Keratinocyte (primary cell): ENCODE results near the gene POU2F2. TPM values are rescaled to one million over a fixed set of nuclear protein-coding genes. Genes with fewer than 3 reads are reported as not detected.

Source experiments
- DNase-seq: peaks from one replicate; pipeline ENCODE4 v3.0.0-alpha.2; 2011; ENCODE audit warnings: low read depth, missing footprints, low spot score
- FAIRE-seq: peaks from 2 replicates; lab custom pipeline; 2011; peaks lifted over from hg19 to GRCh38; lab: Jason Lieb, UNC
- H2AFZ ChIP-seq: 2 replicates; pipeline ENCODE4 v1.6.0; 2012; ENCODE audit warnings: low read length, control low read depth, inconsistent platforms; ENCODE audit not compliant: control insufficient read depth
- H3K27ac ChIP-seq: 2 replicates; pipeline ENCODE4 v1.5.1; 2011; ENCODE audit warnings: low read length; ENCODE audit not compliant: control insufficient read depth, insufficient read depth
- H3K27me3 ChIP-seq: 3 replicates; pipeline ENCODE4 v1.6.0; 2011; ENCODE audit warnings: low read length; ENCODE audit not compliant: control insufficient read depth, insufficient read depth; ENCODE audit errors: extremely low read depth
- H3K36me3 ChIP-seq, 2 experiments: 2 replicates in 1 of 2; 3 replicates in 1 of 2; pipeline ENCODE4 v1.5.1; 2011; ENCODE audit warnings: low read length in 2 of 2, mild to moderate bottlenecking in 1 of 2; ENCODE audit not compliant: control insufficient read depth in 2 of 2, insufficient read depth in 2 of 2; ENCODE audit errors: extremely low read depth in 1 of 2
- H3K4me1 ChIP-seq: 3 replicates; pipeline ENCODE4 v1.5.1; 2011; ENCODE audit warnings: low read length; ENCODE audit not compliant: control insufficient read depth, insufficient read depth; ENCODE audit errors: extremely low read depth
- H3K4me2 ChIP-seq: 3 replicates; pipeline ENCODE4 v1.6.0; 2011; ENCODE audit warnings: low read depth, low read length; ENCODE audit not compliant: control insufficient read depth, insufficient read depth; ENCODE audit errors: extremely low read depth
- H3K4me3 ChIP-seq, 3 experiments: fragments of 200-600 bp in 1 of 3; sonication (generic) in 1 of 3; 2 replicates in 2 of 3; 3 replicates in 1 of 3; pipeline ENCODE4 v1.5.1; 2011 to 2016; ENCODE audit warnings: low read length in 3 of 3, mild to moderate bottlenecking in 3 of 3, control low read depth in 2 of 3, inconsistent platforms in 1 of 3, low read depth in 1 of 3, mixed read lengths in 1 of 3, mixed run types in 1 of 3, moderate library complexity in 1 of 3; ENCODE audit not compliant: control insufficient read depth in 2 of 3, insufficient read depth in 2 of 3; ENCODE audit errors: extremely low read depth in 1 of 3
- H3K79me2 ChIP-seq: 2 replicates; pipeline ENCODE4 v1.6.0; 2012; ENCODE audit warnings: low read length; ENCODE audit not compliant: control insufficient read depth, insufficient read depth
- H3K9ac ChIP-seq: 3 replicates; pipeline ENCODE4 v1.6.0; 2011; ENCODE audit warnings: low read length; ENCODE audit not compliant: control insufficient read depth, insufficient read depth; ENCODE audit errors: extremely low read depth
- H3K9me1 ChIP-seq: 3 replicates; pipeline ENCODE4 v1.6.0; 2011; ENCODE audit warnings: low read length; ENCODE audit not compliant: control insufficient read depth, insufficient read depth; ENCODE audit errors: extremely low read depth
- H3K9me3 ChIP-seq: 2 replicates; pipeline ENCODE4 v1.5.1; 2012; ENCODE audit warnings: low read depth, low read length; ENCODE audit not compliant: control insufficient read depth
- H4K20me1 ChIP-seq: 3 replicates; pipeline ENCODE4 v1.6.0; 2011; ENCODE audit warnings: low read length; ENCODE audit not compliant: control insufficient read depth, insufficient read depth; ENCODE audit errors: extremely low read depth
- EZH2 ChIP-seq: IDR thresholded peaks from one replicate; pipeline ENCODE4 v1.6.1; 2012; ENCODE audit warnings: inconsistent platforms, mild to moderate bottlenecking, low read length, moderate library complexity
- dilution Hi-C: fragments of 300-500 bp; cut with MboI; formaldehyde crosslinking; loops from one replicate; pipeline ENCODE4 v1.7.0; 2020; ENCODE audit warnings: low sequenced_read_pairs; ENCODE audit not compliant: extremely low pct_ligation_motif_present
- polyA plus RNA-seq, 5 experiments: library from polyadenylated mRNA; depleted of rRNA in 3 of 5; stranded (reverse) in 3 of 5; stranded (forward) in 1 of 5; unstranded in 1 of 5; fragments of >200 nt; gene quantifications; 1 replicate in 1 of 5; 2 replicates in 3 of 5; 3 replicates in 1 of 5; pipeline versions ENCODE4 v1.2.1 to v1.2.3, GENCODE V29; 2011 to 2012; ENCODE audit warnings: missing spikeins in 2 of 5, low read depth in 1 of 5, low replicate concordance in 1 of 5
- TF ChIP-seq, protein P1 (sequence below), 3 experiments: IDR thresholded peaks in 1 of 3; conservative IDR thresholded peaks in 1 of 3; optimal IDR thresholded peaks in 1 of 3; 2 replicates in 2 of 3; 3 replicates in 1 of 3; pipeline versions ENCODE3 to v1.5.1; 2011; ENCODE audit warnings: low read length in 3 of 3, mild to moderate bottlenecking in 3 of 3, moderate library complexity in 2 of 3, control low read depth in 1 of 3, inconsistent platforms in 1 of 3; ENCODE audit not compliant: insufficient read depth in 2 of 3; ENCODE audit errors: extremely low read depth in 1 of 3

POU2F2 gene
- polyA plus RNA-seq, 1 donor (not counting 4 experiments of a cell fraction or from before 2014, with no cell fraction given): 7.0 TPM

DNA sequence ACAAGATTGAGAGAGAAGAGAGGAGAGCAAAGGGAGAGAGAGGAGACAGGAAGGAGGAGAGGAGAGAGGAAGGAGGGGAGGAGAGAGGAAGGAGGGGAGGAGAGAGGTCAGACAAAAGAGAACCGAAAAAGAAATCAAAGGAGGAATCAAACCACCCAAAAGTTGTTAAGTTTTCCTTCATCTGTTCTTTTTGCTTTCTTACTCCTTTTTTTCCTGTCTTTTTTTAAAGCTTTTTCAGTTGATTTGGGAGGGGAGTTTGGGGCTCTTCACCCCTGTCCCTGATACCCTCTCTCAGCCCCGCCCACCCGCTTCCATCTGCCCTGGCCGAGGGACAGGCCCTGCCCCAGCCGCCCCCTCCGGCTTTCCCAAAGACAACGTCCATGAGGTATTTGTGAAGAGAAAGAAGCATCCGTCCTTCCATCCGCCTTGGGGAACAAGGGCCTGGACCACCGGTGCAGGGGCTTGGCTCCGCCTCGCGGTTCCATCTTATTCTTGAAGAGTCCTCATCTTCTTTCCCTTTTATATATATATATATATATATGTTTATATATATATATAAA is 43.0 kb downstream of the POU2F2 start:
- Histone ChIP-seq H3K79me2 (no peaks in the 10 kb centered on the region), H2AFZ (no peak overlapping the region), H3K27me3 (no peaks in the 10 kb centered on the region), H3K27ac (no peak overlapping the region), H4K20me1 (no peaks in the 10 kb centered on the region), H3K36me3 (no peaks in the 10 kb centered on the region), H3K4me2 (no peak overlapping the region), H3K4me3 (no peak overlapping the region), H3K4me1 (peaks cover 11% of the 10 kb centered on the region), H3K9me3 (no peaks in the 10 kb centered on the region), H3K9ac (no peak overlapping the region), H3K9me1 (no peaks in the 10 kb centered on the region)
- no peak for FAIRE-seq
- dilution Hi-C loops: no loop called here
- TF ChIP-seq, protein P1, sequence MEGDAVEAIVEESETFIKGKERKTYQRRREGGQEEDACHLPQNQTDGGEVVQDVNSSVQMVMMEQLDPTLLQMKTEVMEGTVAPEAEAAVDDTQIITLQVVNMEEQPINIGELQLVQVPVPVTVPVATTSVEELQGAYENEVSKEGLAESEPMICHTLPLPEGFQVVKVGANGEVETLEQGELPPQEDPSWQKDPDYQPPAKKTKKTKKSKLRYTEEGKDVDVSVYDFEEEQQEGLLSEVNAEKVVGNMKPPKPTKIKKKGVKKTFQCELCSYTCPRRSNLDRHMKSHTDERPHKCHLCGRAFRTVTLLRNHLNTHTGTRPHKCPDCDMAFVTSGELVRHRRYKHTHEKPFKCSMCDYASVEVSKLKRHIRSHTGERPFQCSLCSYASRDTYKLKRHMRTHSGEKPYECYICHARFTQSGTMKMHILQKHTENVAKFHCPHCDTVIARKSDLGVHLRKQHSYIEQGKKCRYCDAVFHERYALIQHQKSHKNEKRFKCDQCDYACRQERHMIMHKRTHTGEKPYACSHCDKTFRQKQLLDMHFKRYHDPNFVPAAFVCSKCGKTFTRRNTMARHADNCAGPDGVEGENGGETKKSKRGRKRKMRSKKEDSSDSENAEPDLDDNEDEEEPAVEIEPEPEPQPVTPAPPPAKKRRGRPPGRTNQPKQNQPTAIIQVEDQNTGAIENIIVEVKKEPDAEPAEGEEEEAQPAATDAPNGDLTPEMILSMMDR (optimal IDR thresholded peaks at IDR 0.05 in 1 of 3, IDR thresholded peaks at IDR 0.05 in 1 of 3, conservative IDR thresholded peaks at IDR 0.05 in 1 of 3; ENCODE audit: extremely low read depth in 1 of 3, insufficient read depth in 2 of 3, low read length in 3 of 3): no peak
- TF ChIP-seq EZH2: no peak
- DNase-seq: no peak

DNA sequence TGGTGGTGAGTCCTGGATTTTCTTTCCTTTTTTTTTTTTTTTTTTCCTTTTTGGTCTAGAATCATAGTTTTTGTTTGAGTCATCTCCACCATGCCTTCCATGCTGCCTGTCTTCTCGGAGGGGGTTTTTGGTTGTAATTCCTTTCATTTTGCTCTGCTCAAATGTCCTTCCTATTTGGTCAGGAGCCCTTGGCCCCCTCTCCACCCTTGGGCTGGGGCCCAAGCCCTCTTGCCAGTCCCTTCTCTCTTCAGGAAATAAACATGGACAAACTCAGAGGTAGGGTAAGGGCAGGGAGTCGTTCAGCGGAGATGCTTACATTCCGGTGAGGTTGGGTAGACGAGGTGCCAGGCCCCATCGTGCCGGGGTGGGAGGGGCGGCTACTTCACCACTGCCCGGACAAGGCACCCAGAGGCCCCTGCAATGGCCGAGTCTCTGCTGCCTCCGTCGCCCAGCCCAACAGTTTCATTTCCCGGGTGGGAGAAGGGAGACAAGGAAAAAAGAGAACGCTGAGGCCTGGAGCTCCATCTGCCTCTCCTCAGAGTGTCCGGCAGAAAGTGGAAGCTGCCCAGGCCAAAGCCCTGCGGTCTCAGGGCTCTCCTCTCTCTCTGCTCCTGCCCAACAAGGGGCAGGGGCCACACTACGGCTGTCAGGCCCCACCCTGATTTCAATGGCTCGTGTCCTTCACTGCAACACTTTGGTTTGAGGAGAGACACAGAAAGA is 43.6 kb downstream of the POU2F2 start:
- Histone ChIP-seq H3K27ac (no peak overlapping the region), H3K36me3 (no peaks in the 10 kb centered on the region), H3K27me3 (no peaks in the 10 kb centered on the region), H3K4me3 (no peak overlapping the region), H3K9me3 (no peaks in the 10 kb centered on the region), H3K4me2 (peak overlapping the region; percentile 48), H4K20me1 (no peaks in the 10 kb centered on the region), H2AFZ (no peak overlapping the region), H3K4me1 (peaks cover 11% of the 10 kb centered on the region), H3K79me2 (no peaks in the 10 kb centered on the region), H3K9ac (no peak overlapping the region), H3K9me1 (no peaks in the 10 kb centered on the region)
- FAIRE-seq (no peak), DNase-seq (no peak)
- dilution Hi-C loops: no loop called here
- TF ChIP-seq, protein P1 (optimal IDR thresholded peaks at IDR 0.05 in 1 of 3, IDR thresholded peaks at IDR 0.05 in 1 of 3, conservative IDR thresholded peaks at IDR 0.05 in 1 of 3; ENCODE audit: extremely low read depth in 1 of 3, insufficient read depth in 2 of 3, low read length in 3 of 3): no peak
- TF ChIP-seq EZH2: no peak
